Transverse colon (tissue), 4 donors: Measurements from ENCODE around the gene FOXJ3. TPM values are rescaled to one million over a fixed set of nuclear protein-coding genes. Genes with fewer than 3 reads are reported as not detected.

Experiments used
- DNase-seq: peaks from one replicate; pipeline ENCODE4 v3.0.0-alpha.2; 2019
- H3K27ac ChIP-seq, 4 donors: fragments of 200-600 bp; sonication (generic); 2 replicates each; pipeline ENCODE4 v1.5.1; 2016 to 2018; ENCODE audit warnings: inconsistent platforms in 4 of 4
- H3K27me3 ChIP-seq: fragments of 200-600 bp; sonication (generic); 2 replicates; pipeline ENCODE4 v1.5.1; 2017; ENCODE audit warnings: inconsistent platforms
- H3K36me3 ChIP-seq, 4 donors: fragments of 200-600 bp; sonication (generic); 2 replicates each; pipeline ENCODE4 v1.5.1; 2017 to 2019; ENCODE audit warnings: inconsistent platforms in 4 of 4
- H3K4me1 ChIP-seq, 4 donors: fragments of 200-600 bp; sonication (generic); 2 replicates each; pipeline ENCODE4 v1.5.1; 2017 to 2020; ENCODE audit warnings: inconsistent platforms in 4 of 4
- H3K4me3 ChIP-seq, 4 donors: fragments of 200-600 bp; sonication (generic); 1 replicate in 1 of 4; 2 replicates in 3 of 4; pipeline versions ENCODE4 v1.5.1 to v1.6.1; 2017 to 2019; ENCODE audit warnings: inconsistent platforms in 4 of 4
- H3K9me3 ChIP-seq, 2 donors: fragments of 200-600 bp; sonication (generic); 2 replicates each; pipeline ENCODE4 v1.5.1; 2017 to 2019; ENCODE audit warnings: inconsistent platforms in 2 of 2
- CTCF ChIP-seq, 5 experiments: fragments of 200-600 bp in 3 of 5; fragments of 450-650 bp in 2 of 5; sonication (generic) in 3 of 5; IDR thresholded peaks; 1 replicate in 2 of 5; 2 replicates in 3 of 5; pipeline ENCODE4 v1.5.1; 2016 to 2017; ENCODE audit warnings: antibody characterized with exemption in 5 of 5, inconsistent platforms in 3 of 5, mild to moderate bottlenecking in 2 of 5, moderate library complexity in 1 of 5
- EP300 ChIP-seq: sonication (generic); formaldehyde crosslinking; IDR thresholded peaks from one replicate; pipeline ENCODE4 v1.6.1; 2017; ENCODE audit warnings: antibody characterized with exemption, low read depth
- POLR2A ChIP-seq: fragments of 450-650 bp; IDR thresholded peaks from one replicate; pipeline ENCODE4 v1.6.1; 2016; ENCODE audit warnings: antibody characterized with exemption, mild to moderate bottlenecking, moderate library complexity
- POLR2AphosphoS5 ChIP-seq, 3 donors: sonication (generic); formaldehyde crosslinking; IDR thresholded peaks; one replicate each; pipeline ENCODE4 v1.6.1; 2016; ENCODE audit warnings: antibody characterized with exemption in 3 of 3
- WGBS, 2 donors: methylation state at CpG; one replicate each; pipeline ENCODE4 v1.1.5; 2018; ENCODE audit warnings: low coverage in 1 of 2; 5-methylcytosine and 5-hydroxymethylcytosine counted together
- in situ Hi-C, 4 donors: fragments of 200-750 bp; cut with MboI; loops; one replicate each; pipeline versions ENCODE4 v1.15.0 to v1.15.1; 2017; ENCODE audit warnings: low sequenced_read_pairs in 3 of 4, low pct_ligation_motif_present in 1 of 4, low pct_unique_long_range_greater_than_20kb in 1 of 4
- intact Hi-C: fragments of 100-400 bp; cut with DNase I; formaldehyde crosslinking; loops from one replicate; pipeline ENCODE4 v1.15.1; 2023; ENCODE audit warnings: low total_unique reads
- total RNA-seq, 4 donors: library from RNA; depleted of rRNA; stranded (reverse); fragments of >200 nt; gene quantifications; one replicate each; pipeline ENCODE4 v1.1.0, GENCODE V29; 2016

The FOXJ3 gene
- total RNA-seq, 4 donors from 2014 or later = 18.5 to 62.1 (median 38.6) TPM

- in situ Hi-C loops (no loop called here), intact Hi-C loops (no loop called here)
- peaks cover 0 to 8% (median 0%) of the 10 kb centered on the region in 4 donors for H3K4me1 ChIP-seq
- H3K36me3 ChIP-seq = no peaks in the 10 kb centered on the region
- no peak overlapping the region for H3K4me3 ChIP-seq
- DNase-seq = no peak
- no peak overlapping the region for H3K27ac ChIP-seq
- H3K9me3 ChIP-seq = no peaks in the 10 kb centered on the region
- TF ChIP-seq POLR2AphosphoS5 (IDR thresholded peaks at IDR 0.05) (no peak), CTCF (IDR thresholded peaks at IDR 0.05) (no peak), EP300 (no peak), POLR2A (no peak)
- H3K27me3 ChIP-seq = no peaks in the 10 kb centered on the region
- 88 to 100% methylated on average over 2 of the region's 2 CpGs for WGBS, 2 donors
Measured at GRCh38 chr1:42372796-42373195, 37.8 kb upstream of the FOXJ3 start.

GRCh38 chr1:42370876-42371549 lies 36.0 kb upstream of the FOXJ3 start:
- intact Hi-C loops (no loop called here), in situ Hi-C loops (no loop called here)
- TF ChIP-seq POLR2AphosphoS5 (IDR thresholded peaks at IDR 0.05) = no peak
- no peak for TF ChIP-seq POLR2A
- TF ChIP-seq EP300 = no peak
- TF ChIP-seq CTCF (IDR thresholded peaks at IDR 0.05) = no peak
- H3K36me3 ChIP-seq = no peaks in the 10 kb centered on the region
- H3K27ac ChIP-seq = no peak overlapping the region
- H3K9me3 ChIP-seq = no peaks in the 10 kb centered on the region
- peaks cover 0 to 8% (median 0%) of the 10 kb centered on the region in 4 donors for H3K4me1 ChIP-seq
- DNase-seq = no peak
- H3K4me3 ChIP-seq = no peak overlapping the region
- no peaks in the 10 kb centered on the region for H3K27me3 ChIP-seq

- Histone ChIP-seq H3K4me1 (peaks cover 0 to 8% (median 0%) of the 10 kb centered on the region in 4 donors), H3K4me3 (no peak overlapping the region), H3K27ac (no peak overlapping the region), H3K9me3 (no peaks in the 10 kb centered on the region), H3K36me3 (no peaks in the 10 kb centered on the region), H3K27me3 (no peaks in the 10 kb centered on the region)
- DNase-seq = no peak
- 71 to 87% methylated on average over 1 of the region's 1 CpG for WGBS, 2 donors
- TF ChIP-seq POLR2A (no peak), EP300 (no peak), POLR2AphosphoS5 (IDR thresholded peaks at IDR 0.05) (no peak), CTCF (IDR thresholded peaks at IDR 0.05) (no peak)
- intact Hi-C loops (no loop called here), in situ Hi-C loops (no loop called here)
Measured at GRCh38 chr1:42369471-42369870, 34.4 kb upstream of the FOXJ3 start.

GRCh38 chr1:42368096-42368795 lies 33.2 kb upstream of the FOXJ3 start:
- 45 to 74% methylated on average over 4 to 7 of the region's 7 CpGs for WGBS, 2 donors
- TF ChIP-seq EP300 (no peak), POLR2A (no peak)
- DNase-seq = no peak
- Histone ChIP-seq H3K4me3 (no peak overlapping the region), H3K36me3 (no peaks in the 10 kb centered on the region), H3K9me3 (no peaks in the 10 kb centered on the region), H3K4me1 (peaks cover 0 to 8% (median 0%) of the 10 kb centered on the region in 4 donors), H3K27me3 (no peaks in the 10 kb centered on the region), H3K27ac (no peak overlapping the region)
- in situ Hi-C loops (no loop called here), intact Hi-C loops (no loop called here)
